RWPE1 (cell line): ENCODE results near the gene MUC6.

Source experiments
- CTCF ChIA-PET: fragments of 350-600 bp; sonication (Branson Sonifier 250); formaldehyde crosslinking; extraction: SDS; loops from one replicate; lab custom pipeline; 2021; lab: Yijun Ruan, JAX
- POLR2A ChIA-PET: fragments of 400-600 bp; formaldehyde crosslinking; extraction: SDS; loops from one replicate; lab custom pipeline; 2020; ENCODE audit warnings: antibody characterized with exemption; ENCODE audit not compliant: low non-redundant PET; lab: Yijun Ruan, JAX
- DNase-seq: peaks from one replicate; pipeline ENCODE4 v3.0.0; 2012; ENCODE audit warnings: low spot score
- H3K27ac ChIP-seq: fragments of 450-650 bp; 2 replicates; pipeline ENCODE4 v1.5.1; 2017
- TF ChIP-seq, protein P1 (sequence below): fragments of 450-650 bp; conservative IDR thresholded peaks from 2 replicates; pipeline ENCODE4 v1.5.1; 2017; ENCODE audit warnings: low read depth, mild to moderate bottlenecking

Gene MUC6

GRCh38 chr11:985848-986247 is 50.7 kb downstream of the MUC6 start:
- POLR2A ChIA-PET = no interaction called here
- DNase-seq = no peak
- H3K27ac ChIP-seq = no peak overlapping the region
- CTCF ChIA-PET = interaction anchor here (0.6 kb wide), 1 partner anchor 65 kb away, joined by 3 read pairs; no protein-coding TSS in a partner anchor
- TF ChIP-seq, protein P1, sequence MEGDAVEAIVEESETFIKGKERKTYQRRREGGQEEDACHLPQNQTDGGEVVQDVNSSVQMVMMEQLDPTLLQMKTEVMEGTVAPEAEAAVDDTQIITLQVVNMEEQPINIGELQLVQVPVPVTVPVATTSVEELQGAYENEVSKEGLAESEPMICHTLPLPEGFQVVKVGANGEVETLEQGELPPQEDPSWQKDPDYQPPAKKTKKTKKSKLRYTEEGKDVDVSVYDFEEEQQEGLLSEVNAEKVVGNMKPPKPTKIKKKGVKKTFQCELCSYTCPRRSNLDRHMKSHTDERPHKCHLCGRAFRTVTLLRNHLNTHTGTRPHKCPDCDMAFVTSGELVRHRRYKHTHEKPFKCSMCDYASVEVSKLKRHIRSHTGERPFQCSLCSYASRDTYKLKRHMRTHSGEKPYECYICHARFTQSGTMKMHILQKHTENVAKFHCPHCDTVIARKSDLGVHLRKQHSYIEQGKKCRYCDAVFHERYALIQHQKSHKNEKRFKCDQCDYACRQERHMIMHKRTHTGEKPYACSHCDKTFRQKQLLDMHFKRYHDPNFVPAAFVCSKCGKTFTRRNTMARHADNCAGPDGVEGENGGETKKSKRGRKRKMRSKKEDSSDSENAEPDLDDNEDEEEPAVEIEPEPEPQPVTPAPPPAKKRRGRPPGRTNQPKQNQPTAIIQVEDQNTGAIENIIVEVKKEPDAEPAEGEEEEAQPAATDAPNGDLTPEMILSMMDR = no peak

GRCh38 chr11:985406-985805 is 51.1 kb downstream of the MUC6 start:
- CTCF ChIA-PET = no interaction called here
- H3K27ac ChIP-seq = no peak overlapping the region
- TF ChIP-seq, protein P1 = no peak
- no peak for DNase-seq
- POLR2A ChIA-PET = no interaction called here

DNA sequence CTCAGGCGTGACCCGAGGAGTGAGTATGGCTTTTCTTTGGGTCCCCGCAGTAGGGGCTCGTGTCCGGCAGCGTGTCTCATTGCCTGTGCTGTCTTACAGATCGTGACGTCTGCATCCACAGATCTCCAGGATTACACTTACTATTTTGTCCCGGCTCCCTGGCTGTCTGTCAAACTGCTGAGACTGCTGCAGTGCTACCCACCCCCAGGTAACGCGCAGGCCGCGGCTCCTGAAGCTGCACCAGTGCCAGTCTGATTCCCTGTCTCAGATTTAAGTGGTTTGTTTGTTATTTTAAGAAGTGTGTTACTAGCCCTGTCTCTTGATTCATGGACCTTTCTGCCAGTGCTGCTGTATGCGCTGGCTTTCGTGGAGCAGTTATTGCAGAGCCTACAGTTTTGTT is 52.0 kb downstream of the MUC6 start:
- CTCF ChIA-PET = interaction anchor here (1.2 kb wide), 1 partner anchor 59 kb away, joined by 4 read pairs; no protein-coding TSS in a partner anchor
- POLR2A ChIA-PET = no interaction called here
- DNase-seq = no peak
- TF ChIP-seq, protein P1 = no peak
- H3K27ac ChIP-seq = no peak overlapping the region

DNA sequence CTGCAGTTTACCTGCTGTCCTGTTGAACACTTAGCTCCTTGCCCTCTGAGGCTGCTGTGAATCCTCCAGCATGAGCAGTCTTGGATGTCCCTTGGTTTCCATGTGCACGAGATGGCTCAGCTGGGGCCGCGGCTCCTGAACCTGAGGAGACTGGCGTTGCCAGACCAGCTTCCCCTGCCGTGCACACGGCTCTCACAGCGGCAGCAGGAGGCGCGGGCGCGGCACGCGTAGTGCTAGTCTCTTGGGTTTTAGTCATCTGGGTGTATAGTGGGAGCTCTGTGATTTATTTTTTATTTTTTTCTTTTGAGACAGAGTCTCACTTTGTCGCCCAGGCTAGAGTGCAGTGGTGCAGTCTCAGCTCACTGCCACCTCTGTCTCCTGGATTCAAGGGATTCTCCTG is 54.8 kb downstream of the MUC6 start:
- H3K27ac ChIP-seq = 0 out of 2 replicates have a peak overlapping the region, but pooled peaks have one; percentile 9
- TF ChIP-seq, protein P1 = no peak
- ChIA-PET POLR2A (no interaction called here), CTCF (no interaction called here)
- no peak for DNase-seq

DNA sequence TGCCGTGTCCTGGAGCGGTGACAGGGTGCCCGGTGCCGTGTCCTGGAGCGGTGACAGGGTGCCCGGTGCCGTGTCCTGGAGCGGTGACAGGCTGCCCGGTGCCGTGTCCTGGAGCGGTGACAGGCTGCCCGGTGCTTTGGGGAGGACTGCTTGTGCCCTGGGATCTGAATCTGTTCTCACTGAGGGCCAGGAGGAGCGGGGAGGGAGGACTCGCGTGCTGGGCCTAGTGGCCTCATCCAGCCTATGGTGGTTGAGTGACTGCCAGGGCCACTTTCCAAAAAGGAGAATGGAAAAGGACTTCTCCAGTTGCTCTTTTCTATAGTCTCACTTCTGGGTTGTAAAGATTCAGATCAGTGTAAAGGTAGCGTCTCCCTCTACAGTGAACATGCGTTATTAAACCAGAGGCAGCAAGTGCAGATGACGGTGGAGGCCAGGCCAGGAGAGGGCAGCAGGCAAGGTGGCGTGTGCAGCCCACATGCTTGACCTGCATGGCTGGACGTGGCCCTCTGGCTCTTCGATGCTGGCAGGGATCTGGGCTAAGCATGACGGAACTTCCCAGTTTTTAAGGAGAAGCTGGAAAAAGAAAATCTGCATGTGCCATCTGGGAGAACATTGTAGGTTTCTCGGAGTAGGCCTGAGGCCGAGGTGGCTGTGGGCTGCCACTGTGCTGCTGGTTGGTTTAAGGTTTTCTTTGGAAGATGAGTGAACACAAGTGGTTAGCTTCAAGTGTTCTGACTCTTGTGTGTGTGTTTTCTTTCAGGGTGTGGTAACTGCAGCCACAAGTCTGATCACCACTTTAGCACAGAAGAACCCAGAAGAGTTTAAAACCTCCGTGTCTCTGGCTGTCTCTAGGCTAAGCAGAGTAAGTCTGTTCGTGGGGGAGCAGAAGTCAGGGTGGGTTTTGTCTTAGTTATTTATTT is 55.8 kb downstream of the MUC6 start:
- TF ChIP-seq, protein P1 = no peak
- H3K27ac ChIP-seq = no peak overlapping the region
- POLR2A ChIA-PET = no interaction called here
- DNase-seq = no peak
- CTCF ChIA-PET = no interaction called here

GRCh38 chr11:978781-979180 is 57.7 kb downstream of the MUC6 start:
- DNase-seq = no peak
- peak overlapping the region; percentile 25 for H3K27ac ChIP-seq
- CTCF ChIA-PET = no interaction called here
- POLR2A ChIA-PET = no interaction called here
- TF ChIP-seq, protein P1 = no peak
